Measurements from ENCODE around the gene MAPKAPK2.

The MAPKAPK2 gene

GRCh38 chr1:206745301-206745700 is 60.6 kb downstream of the MAPKAPK2 start:
- Histone ChIP-seq H3K27ac (no peak overlapping the region), H3K9me3 (ENCODE audit: control insufficient read depth, low read length) (no peaks in the 10 kb centered on the region), H3K27me3 (ENCODE audit: control insufficient read depth, insufficient read depth, low read length) (no peaks in the 10 kb centered on the region)

GRCh38 chr1:206748348-206749030 is 63.8 kb downstream of the MAPKAPK2 start:
- no peaks in the 10 kb centered on the region for H3K27me3 ChIP-seq (ENCODE audit: control insufficient read depth, insufficient read depth, low read length)
- H3K36me3 ChIP-seq (ENCODE audit: control insufficient read depth, insufficient read depth, low read length) = no peaks in the 10 kb centered on the region
- no peak overlapping the region for H3K27ac ChIP-seq
- no peak overlapping the region for H3K4me2 ChIP-seq (ENCODE audit: low read length)
- H2AFZ ChIP-seq = no peak overlapping the region
- no peaks in the 10 kb centered on the region for H3K4me1 ChIP-seq
- no peaks in the 10 kb centered on the region for H3K79me2 ChIP-seq
- no peak overlapping the region for H3K9ac ChIP-seq
- TF ChIP-seq CTCF (IDR thresholded peaks at IDR 0.05) = no peak
- H3K4me3 ChIP-seq (ENCODE audit: low read depth, low read length) = no peak overlapping the region
- no peaks in the 10 kb centered on the region for H3K9me3 ChIP-seq (ENCODE audit: control insufficient read depth, low read length)

More at GRCh38 chr1:206745301-206745700, 60.6 kb downstream of the MAPKAPK2 start:
- Histone ChIP-seq H3K4me1 (no peaks in the 10 kb centered on the region), H3K79me2 (no peaks in the 10 kb centered on the region), H3K4me3 (ENCODE audit: low read depth, low read length) (no peak overlapping the region), H3K4me2 (ENCODE audit: low read length) (no peak overlapping the region), H3K9ac (no peak overlapping the region), H2AFZ (no peak overlapping the region), H3K36me3 (ENCODE audit: control insufficient read depth, insufficient read depth, low read length) (no peaks in the 10 kb centered on the region)
- TF ChIP-seq CTCF (IDR thresholded peaks at IDR 0.05) = no peak

GRCh38 chr1:206751891-206752290 is 67.2 kb downstream of the MAPKAPK2 start:
- TF ChIP-seq CTCF (IDR thresholded peaks at IDR 0.05) = no peak
- Histone ChIP-seq H3K36me3 (ENCODE audit: control insufficient read depth, insufficient read depth, low read length) (no peaks in the 10 kb centered on the region), H3K27me3 (ENCODE audit: control insufficient read depth, insufficient read depth, low read length) (no peaks in the 10 kb centered on the region), H3K79me2 (no peaks in the 10 kb centered on the region), H3K4me2 (ENCODE audit: low read length) (no peak overlapping the region), H3K9ac (no peak overlapping the region), H3K27ac (no peak overlapping the region), H3K4me3 (ENCODE audit: low read depth, low read length) (no peak overlapping the region), H3K4me1 (no peaks in the 10 kb centered on the region), H3K9me3 (ENCODE audit: control insufficient read depth, low read length) (no peaks in the 10 kb centered on the region), H2AFZ (no peak overlapping the region)

GRCh38 chr1:206752481-206752880 is 67.8 kb downstream of the MAPKAPK2 start:
- no peak overlapping the region for H3K4me3 ChIP-seq (ENCODE audit: low read depth, low read length)
- no peaks in the 10 kb centered on the region for H3K79me2 ChIP-seq
- no peak for TF ChIP-seq CTCF (IDR thresholded peaks at IDR 0.05)
- no peak overlapping the region for H2AFZ ChIP-seq
- H3K27ac ChIP-seq = no peak overlapping the region
- H3K4me1 ChIP-seq = no peaks in the 10 kb centered on the region
- H3K27me3 ChIP-seq (ENCODE audit: control insufficient read depth, insufficient read depth, low read length) = no peaks in the 10 kb centered on the region
- H3K9ac ChIP-seq = no peak overlapping the region
- no peaks in the 10 kb centered on the region for H3K36me3 ChIP-seq (ENCODE audit: control insufficient read depth, insufficient read depth, low read length)
- H3K4me2 ChIP-seq (ENCODE audit: low read length) = no peak overlapping the region
- no peaks in the 10 kb centered on the region for H3K9me3 ChIP-seq (ENCODE audit: control insufficient read depth, low read length)

- Histone ChIP-seq H3K4me3 (ENCODE audit: low read depth, low read length) (no peak overlapping the region), H3K4me1 (no peaks in the 10 kb centered on the region), H3K4me2 (ENCODE audit: low read length) (no peak overlapping the region), H3K27ac (no peak overlapping the region), H3K36me3 (ENCODE audit: control insufficient read depth, insufficient read depth, low read length) (no peaks in the 10 kb centered on the region), H3K79me2 (no peaks in the 10 kb centered on the region), H2AFZ (no peak overlapping the region), H3K9ac (no peak overlapping the region), H3K9me3 (ENCODE audit: control insufficient read depth, low read length) (no peaks in the 10 kb centered on the region), H3K27me3 (ENCODE audit: control insufficient read depth, insufficient read depth, low read length) (no peaks in the 10 kb centered on the region)
- TF ChIP-seq CTCF (IDR thresholded peaks at IDR 0.05) = no peak
These were observed 68.4 kb downstream of the MAPKAPK2 start for GRCh38 chr1:206753141-206753540.
